Measurements from ENCODE around the gene ARHGEF5. TPM values are rescaled to one million over a fixed set of nuclear protein-coding genes. Genes with fewer than 3 reads are reported as not detected.

Gene ARHGEF5
- total and polyA plus RNA-seq, 2 experiments from 2014 or later: 1.2 to 1.3 TPM

DNA sequence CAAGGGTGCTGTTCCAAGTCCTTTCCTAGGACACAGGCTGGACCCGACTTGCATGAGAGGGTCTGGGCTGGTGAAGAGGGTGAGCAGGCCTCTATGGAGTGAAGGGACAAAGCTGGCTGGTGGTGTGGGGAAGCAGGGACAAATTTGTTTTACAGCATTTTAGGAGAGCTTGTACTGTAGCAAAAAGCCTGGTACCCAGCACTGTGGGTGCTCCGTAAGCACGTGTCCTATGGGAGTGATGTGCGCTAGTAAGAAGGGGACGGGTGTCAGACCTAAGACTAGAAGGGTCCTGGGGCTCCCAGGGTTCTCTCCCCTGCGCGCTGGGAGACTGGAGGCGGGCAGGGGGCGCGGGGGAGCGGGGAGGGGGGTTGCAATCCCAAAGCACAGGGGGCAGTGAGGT, 47.9 kb downstream of the ARHGEF5 start:
- H3K4me3 ChIP-seq: no peak overlapping the region
- TF ChIP-seq, protein P1, sequence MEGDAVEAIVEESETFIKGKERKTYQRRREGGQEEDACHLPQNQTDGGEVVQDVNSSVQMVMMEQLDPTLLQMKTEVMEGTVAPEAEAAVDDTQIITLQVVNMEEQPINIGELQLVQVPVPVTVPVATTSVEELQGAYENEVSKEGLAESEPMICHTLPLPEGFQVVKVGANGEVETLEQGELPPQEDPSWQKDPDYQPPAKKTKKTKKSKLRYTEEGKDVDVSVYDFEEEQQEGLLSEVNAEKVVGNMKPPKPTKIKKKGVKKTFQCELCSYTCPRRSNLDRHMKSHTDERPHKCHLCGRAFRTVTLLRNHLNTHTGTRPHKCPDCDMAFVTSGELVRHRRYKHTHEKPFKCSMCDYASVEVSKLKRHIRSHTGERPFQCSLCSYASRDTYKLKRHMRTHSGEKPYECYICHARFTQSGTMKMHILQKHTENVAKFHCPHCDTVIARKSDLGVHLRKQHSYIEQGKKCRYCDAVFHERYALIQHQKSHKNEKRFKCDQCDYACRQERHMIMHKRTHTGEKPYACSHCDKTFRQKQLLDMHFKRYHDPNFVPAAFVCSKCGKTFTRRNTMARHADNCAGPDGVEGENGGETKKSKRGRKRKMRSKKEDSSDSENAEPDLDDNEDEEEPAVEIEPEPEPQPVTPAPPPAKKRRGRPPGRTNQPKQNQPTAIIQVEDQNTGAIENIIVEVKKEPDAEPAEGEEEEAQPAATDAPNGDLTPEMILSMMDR (IDR thresholded peaks at IDR 0.05; ENCODE audit: low read depth, low read length): no peak
- no peak overlapping the region for H3K27ac ChIP-seq
- H3K9me3 ChIP-seq (ENCODE audit: low read depth): no peaks in the 10 kb centered on the region
- no peaks in the 10 kb centered on the region for H3K27me3 ChIP-seq
- no peaks in the 10 kb centered on the region for H3K36me3 ChIP-seq
- no peak for DNase-seq (ENCODE audit: low read depth in 1 of 2, low spot score in 1 of 2)
- H3K4me1 ChIP-seq (ENCODE audit: low read depth): peaks cover 4% of the 10 kb centered on the region

DNA sequence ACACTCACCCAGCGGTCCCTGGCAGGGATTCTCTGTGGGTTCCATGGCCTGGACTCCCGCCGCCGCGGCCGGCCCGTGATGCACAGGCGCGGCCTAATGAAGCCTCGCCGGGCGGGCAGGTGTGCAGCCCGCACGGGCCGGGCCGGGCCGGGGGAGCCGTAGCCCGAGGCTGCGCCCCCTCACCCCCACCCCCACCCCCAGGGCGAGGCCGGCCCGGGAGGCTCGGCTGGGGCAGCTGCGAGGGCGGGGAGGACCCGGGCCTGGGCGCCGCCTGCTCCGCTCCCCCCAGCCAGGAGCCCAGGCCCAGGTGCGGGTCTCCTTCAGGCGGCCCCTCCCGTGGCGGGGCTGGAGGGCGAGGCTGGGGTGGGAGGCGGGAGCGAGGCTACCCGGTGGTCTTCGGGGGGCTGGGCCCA, 48.5 kb downstream of the ARHGEF5 start, which contains the start of gene NOBOX:
Gene NOBOX (minus strand): TSS at position 45 of the 413 bp plus-strand sequence.
- TF ChIP-seq, protein P1 (IDR thresholded peaks at IDR 0.05; ENCODE audit: low read depth, low read length): no peak
- no peak for DNase-seq (ENCODE audit: low read depth in 1 of 2, low spot score in 1 of 2)
- H3K27ac ChIP-seq: no peak within 1 kb of the TSS

DNA sequence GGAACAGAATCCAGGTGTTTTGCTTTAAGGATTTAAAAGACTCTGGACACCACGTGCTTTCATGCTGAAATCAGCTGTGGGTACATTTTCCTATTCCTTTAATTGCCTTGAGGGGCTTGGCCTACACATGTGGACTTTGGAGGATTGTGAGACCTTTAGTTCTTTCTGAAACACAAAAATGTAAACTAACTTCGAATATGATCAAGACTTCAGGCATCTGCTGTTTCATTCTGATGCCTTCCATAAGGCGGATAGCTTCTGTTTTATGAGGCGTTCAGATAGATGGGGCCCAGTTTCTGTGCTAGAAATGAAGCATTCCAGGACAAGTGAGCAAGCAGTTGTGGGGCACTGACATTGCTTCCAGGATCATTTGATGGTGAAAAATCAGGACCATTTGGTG, 49.7 kb downstream of the ARHGEF5 start:
- no peak for DNase-seq (ENCODE audit: low read depth in 1 of 2, low spot score in 1 of 2)
- Histone ChIP-seq H3K4me1 (ENCODE audit: low read depth) (peaks cover 4% of the 10 kb centered on the region), H3K27me3 (no peaks in the 10 kb centered on the region), H3K9me3 (ENCODE audit: low read depth) (no peaks in the 10 kb centered on the region), H3K36me3 (no peaks in the 10 kb centered on the region), H3K27ac (no peak overlapping the region), H3K4me3 (no peak overlapping the region)
- TF ChIP-seq, protein P1 (IDR thresholded peaks at IDR 0.05; ENCODE audit: low read depth, low read length): no peak

More for the DNA sequence above, 48.5 kb downstream of the ARHGEF5 start, which contains the start of gene NOBOX:
- Histone ChIP-seq H3K9me3 (ENCODE audit: low read depth) (no peaks in the 10 kb centered on the region), H3K27me3 (no peaks in the 10 kb centered on the region), H3K4me1 (ENCODE audit: low read depth) (peaks cover 4% of the 10 kb centered on the region), H3K4me3 (no peak within 1 kb of the TSS), H3K36me3 (no peaks in the 10 kb centered on the region)

DNA sequence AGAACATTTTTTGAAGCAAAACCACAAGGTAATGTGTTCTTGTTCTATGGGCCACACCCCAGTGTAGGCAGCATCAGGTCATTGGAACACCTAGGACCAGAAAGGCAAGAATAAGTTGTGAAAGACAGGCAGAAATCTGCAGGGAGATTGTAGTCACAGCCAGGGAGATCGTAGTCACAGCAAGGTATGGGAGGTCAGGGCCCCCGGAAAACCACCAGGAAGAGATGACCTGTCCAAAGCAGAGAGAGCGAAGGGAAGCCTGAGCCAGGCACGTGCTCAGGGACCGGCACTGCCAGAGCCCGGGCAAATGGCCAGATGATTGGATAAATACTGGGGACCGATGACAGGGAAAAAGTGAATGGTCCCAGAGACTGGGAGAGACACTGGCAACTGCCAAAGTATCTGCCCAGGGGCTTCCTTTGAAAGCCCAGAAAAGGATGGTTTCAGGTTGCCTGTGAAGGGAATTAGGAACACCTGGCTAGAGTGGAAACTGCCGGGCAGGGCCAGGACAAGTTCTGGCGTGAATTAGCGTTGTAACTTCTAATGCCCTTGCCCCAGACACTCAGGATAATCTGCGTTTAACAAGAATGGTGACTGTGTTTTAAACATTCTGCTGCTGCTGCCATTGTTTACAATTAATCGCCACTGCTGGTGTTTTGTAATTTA, 52.2 kb downstream of the ARHGEF5 start:
- DNase-seq (ENCODE audit: low read depth in 1 of 2, low spot score in 1 of 2): no peak
- no peaks in the 10 kb centered on the region for H3K27me3 ChIP-seq
- peaks cover 4% of the 10 kb centered on the region for H3K4me1 ChIP-seq (ENCODE audit: low read depth)
- TF ChIP-seq, protein P1 (IDR thresholded peaks at IDR 0.05; ENCODE audit: low read depth, low read length): no peak
- no peaks in the 10 kb centered on the region for H3K36me3 ChIP-seq
- no peak overlapping the region for H3K27ac ChIP-seq
- H3K4me3 ChIP-seq: no peak overlapping the region
- no peaks in the 10 kb centered on the region for H3K9me3 ChIP-seq (ENCODE audit: low read depth)

DNA sequence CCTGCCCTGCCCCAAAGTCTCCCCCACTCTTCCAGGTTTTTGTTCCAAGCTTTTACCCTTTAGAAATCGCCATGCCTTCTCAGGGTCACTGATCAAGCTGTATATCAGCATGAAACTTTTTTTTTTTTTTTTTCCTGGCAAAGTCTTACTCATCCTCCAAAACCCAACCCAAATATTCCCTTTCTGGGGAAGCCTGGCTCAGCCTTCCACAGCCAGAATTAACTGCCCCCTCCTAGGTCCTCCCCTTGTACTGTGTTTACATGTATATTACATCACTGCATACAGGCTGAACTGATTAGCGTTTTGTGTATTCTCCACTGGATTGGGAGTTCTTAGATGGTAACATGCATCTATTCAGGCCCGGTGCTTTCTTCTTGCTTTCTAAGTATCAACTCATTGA, 52.9 kb downstream of the ARHGEF5 start:
- H3K4me3 ChIP-seq: no peak overlapping the region
- no peaks in the 10 kb centered on the region for H3K27me3 ChIP-seq
- no peak overlapping the region for H3K27ac ChIP-seq
- H3K36me3 ChIP-seq: no peaks in the 10 kb centered on the region
- TF ChIP-seq, protein P1 (IDR thresholded peaks at IDR 0.05; ENCODE audit: low read depth, low read length): no peak
- no peaks in the 10 kb centered on the region for H3K9me3 ChIP-seq (ENCODE audit: low read depth)
- H3K4me1 ChIP-seq (ENCODE audit: low read depth): peaks cover 4% of the 10 kb centered on the region
- DNase-seq (ENCODE audit: low read depth in 1 of 2, low spot score in 1 of 2): no peak

Measured in cardiac muscle cell (in vitro differentiated cells and primary cell).